GM19452 (cell line): ENCODE results near the gene RIPOR2.
"Not testable (repeated sequence)": the region's sequence is repeated elsewhere in the genome, so short reads cannot be mapped to it uniquely, and the experiment has no call there.

ENCODE experiments used
- ATAC-seq: cut with Tn5 transposase; IDR thresholded peaks from one replicate; pipeline ENCODE4 v1.9.1; 2021; ENCODE audit not compliant: unreplicated experiment

The RIPOR2 gene

DNA sequence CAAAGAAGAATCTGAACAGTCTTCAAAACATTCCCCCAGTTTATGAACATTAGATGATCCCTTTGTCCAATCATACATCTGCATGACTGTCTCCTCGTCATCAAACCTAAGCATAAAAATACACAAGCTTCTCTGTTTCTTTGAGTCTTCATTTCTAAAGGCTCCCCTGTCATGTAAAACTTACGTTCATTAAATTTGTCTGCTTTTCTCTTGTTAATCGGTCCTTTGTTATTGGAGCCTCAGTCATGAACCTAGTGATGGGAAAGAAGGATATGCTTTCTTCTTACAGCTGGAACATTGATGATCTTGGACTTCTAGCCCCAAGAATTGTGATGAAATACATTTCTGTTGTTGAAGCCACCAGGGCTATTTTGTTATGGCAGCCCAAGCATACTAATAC is 18.0 kb upstream of the RIPOR2 start:
- ATAC-seq: no peak

GRCh38 chr6:24951811-24952299 is 16.1 kb upstream of the RIPOR2 start:
- no peak for ATAC-seq

- ATAC-seq: no peak
These were observed 14.6 kb upstream of the RIPOR2 start for GRCh38 chr6:24950218-24950941.

- ATAC-seq: peak; percentile 86
These were observed 13.3 kb upstream of the RIPOR2 start for GRCh38 chr6:24949020-24949569.

DNA sequence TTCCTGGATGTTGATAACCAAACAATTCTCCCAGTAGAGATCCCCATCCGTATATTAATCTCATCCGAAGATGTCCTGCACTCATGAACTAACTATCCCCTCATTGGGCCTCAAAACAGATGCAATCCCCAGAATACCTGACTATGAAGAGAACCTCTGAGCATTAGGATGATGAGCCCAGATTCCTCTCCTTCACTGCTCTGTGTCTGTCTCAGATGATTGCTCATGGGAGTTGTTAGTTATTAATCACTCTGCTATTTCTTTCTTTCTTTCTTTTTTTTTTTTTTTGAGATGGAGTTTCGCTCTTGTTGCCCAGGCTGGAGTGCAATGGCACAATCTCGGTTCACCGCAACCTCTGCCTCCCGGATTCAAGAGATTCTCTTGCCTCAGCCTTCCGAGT is 12.5 kb upstream of the RIPOR2 start:
- not testable (repeated sequence) for ATAC-seq

DNA sequence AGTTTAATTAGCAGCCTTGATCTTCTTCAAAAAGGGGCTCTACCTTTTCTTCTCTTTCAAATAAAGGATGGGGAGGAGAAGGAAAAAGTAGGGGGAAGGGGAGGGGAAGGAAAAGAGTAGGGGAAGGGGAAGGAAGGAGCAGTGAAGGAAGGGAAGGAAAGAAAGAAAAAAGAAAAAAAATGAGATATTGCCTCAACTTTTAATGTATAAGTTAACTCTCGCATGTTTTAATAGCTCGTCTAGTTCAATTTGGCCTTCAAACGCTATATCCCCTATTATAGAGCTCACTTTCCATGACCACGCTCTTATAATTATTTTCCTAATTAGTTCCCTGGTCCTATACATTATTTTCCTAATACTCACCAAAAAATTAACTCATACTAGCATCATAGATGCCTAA is 11.9 kb upstream of the RIPOR2 start:
- ATAC-seq: no peak

GRCh38 chr6:24945054-24945453 is 9.3 kb upstream of the RIPOR2 start:
- no peak for ATAC-seq

DNA sequence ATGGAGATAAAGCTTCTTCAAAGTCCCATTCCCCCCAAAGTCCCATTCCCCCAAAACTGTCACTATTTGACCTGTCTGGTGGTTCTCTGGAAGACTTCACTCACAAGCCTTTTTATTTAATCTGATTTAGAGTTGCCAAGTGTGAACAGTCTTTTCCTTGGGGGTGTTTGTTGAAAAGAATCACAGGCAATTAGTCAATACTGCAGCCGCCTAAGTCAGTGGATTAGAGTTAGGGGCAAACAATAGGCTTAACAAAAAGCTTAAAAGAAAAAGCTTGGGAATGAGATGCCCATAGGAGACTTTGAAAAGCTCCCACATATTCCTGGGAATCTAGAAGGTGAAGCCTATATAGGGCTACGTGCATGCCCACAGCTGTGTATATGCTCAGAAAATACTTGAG is 8.0 kb upstream of the RIPOR2 start:
- ATAC-seq: no peak

- ATAC-seq: no peak
These were observed 4.7 kb upstream of the RIPOR2 start for GRCh38 chr6:24940311-24940917.

- peak; percentile 64 for ATAC-seq
These were observed 1.0 kb upstream of the RIPOR2 start for GRCh38 chr6:24936641-24937317.

GRCh38 chr6:24933868-24934401 is 1.8 kb downstream of the RIPOR2 start:
- no peak for ATAC-seq

- peak; percentile 4 for ATAC-seq
These were observed 2.5 kb downstream of the RIPOR2 start for GRCh38 chr6:24933266-24933665.

GRCh38 chr6:24932832-24933231 is 2.9 kb downstream of the RIPOR2 start:
- ATAC-seq: peak; percentile 41

DNA sequence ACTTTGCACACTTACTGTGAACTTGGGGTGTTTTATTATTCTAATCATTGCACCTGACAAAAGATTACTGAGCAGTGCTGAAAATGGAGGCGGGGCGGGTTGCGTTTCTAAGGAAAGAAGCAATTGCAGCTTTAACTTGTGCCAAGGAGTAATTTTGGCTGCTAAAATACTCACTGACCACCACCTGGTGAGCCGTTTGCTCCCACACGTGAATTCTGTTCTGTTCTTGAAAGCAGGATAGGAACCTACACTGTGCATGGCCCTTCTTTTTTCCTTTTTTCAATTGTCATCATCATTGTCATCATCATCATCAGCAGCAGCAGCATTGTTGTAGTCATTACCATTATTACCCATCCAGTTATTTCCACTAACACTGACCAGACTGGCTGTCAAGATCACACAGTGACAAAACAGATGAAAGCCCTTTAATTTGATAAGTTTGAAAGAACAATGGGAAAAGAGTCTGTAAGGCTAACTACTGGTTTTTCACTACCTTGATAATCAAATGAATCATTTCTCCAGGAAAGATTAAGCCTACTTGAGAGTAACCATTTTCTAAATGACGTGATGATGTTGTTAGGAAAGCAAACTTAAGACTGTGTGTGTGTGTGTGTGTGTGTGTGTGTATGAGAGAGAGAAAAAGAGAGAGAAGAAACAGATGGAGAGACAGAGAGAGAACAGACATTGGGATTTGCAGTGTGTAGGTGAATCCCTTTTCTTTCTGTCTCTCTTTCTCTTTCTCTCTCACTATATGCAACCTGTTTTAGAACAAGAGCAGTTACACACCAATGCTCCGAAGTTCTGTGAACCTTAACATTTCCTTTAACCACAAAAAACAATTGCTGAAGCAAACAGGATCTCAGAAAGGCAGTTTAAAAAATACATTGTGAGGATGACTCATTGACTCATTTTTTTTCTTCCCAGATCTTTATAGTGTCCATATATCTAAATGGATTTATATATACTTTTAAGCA is 3.8 kb downstream of the RIPOR2 start:
- ATAC-seq: no peak

- no peak for ATAC-seq
These were observed 4.5 kb downstream of the RIPOR2 start for GRCh38 chr6:24931296-24931695.

GRCh38 chr6:24930431-24930871 is 5.3 kb downstream of the RIPOR2 start:
- ATAC-seq: no peak

DNA sequence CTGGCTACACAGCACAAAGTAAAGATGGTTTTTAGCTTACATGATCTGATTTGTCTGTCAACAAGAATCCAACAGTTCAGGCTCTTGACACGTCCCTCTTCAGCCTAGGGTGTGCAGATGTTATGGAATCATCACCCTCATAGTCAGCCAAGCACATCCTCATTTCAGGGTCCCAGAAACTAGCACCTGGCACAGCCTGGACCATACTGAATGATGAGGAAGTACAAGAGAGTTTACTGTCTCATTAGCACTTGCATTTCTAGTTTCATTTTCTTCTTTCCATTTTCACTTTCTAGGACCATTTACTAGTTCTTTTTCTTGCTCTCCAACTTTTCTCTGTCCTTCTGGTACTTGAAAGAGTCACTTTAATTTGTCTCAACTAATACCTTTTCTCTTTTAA is 6.5 kb downstream of the RIPOR2 start:
- peak; percentile 38 for ATAC-seq

- ATAC-seq: no peak
These were observed 7.6 kb downstream of the RIPOR2 start for GRCh38 chr6:24927985-24928745.

GRCh38 chr6:24927277-24927955 is 8.3 kb downstream of the RIPOR2 start:
- ATAC-seq: no peak
